Mesangial cell (primary cell): ENCODE measurements around the gene RAI2. TPM values are rescaled to one million over a fixed set of nuclear protein-coding genes. Genes with fewer than 3 reads are reported as not detected.

Source experiments
- total RNA-seq: library from RNA; depleted of rRNA; stranded (reverse); fragments of >200 nt; gene quantifications from 2 replicates; pipeline ENCODE4 v1.2.3, GENCODE V29; 2015

The RAI2 gene
- total RNA-seq: under 0.01 and 0.13 TPM in 2 replicates

GRCh38 chrX:17860811-17861488 is at the start of gene RAI2:
Gene RAI2, minus strand, starts transcription at chrX:17861298. Its CDS starts 59,288 bp downstream, at chrX:17802010.

Other genes starting within 250 kb of the RAI2 start
- 3.3 and 6.0 TPM in 2 replicates for gene SCML1, start 123.8 kb downstream of the RAI2 start, total RNA-seq